CD4-positive, alpha-beta memory T cell (primary cell): Measurements from ENCODE around the gene CPT2. TPM values are rescaled to one million over a fixed set of nuclear protein-coding genes. Genes with fewer than 3 reads are reported as not detected.

ENCODE experiments used
- CTCF ChIA-PET: fragments of 350-600 bp; sonication (Branson Sonifier 250); formaldehyde crosslinking; loops from one replicate; lab custom pipeline; 2021; ENCODE audit warnings: inconsistent platforms; ENCODE audit not compliant: partially characterized antibody; lab: Charles Lee
- POLR2A ChIA-PET: fragments of 350-600 bp; sonication (Branson Sonifier 250); formaldehyde crosslinking; loops from one replicate; lab custom pipeline; 2021; ENCODE audit not compliant: partially characterized antibody; lab: Charles Lee
- DNase-seq, 5 donors: peaks; one replicate each; pipeline versions ENCODE4 v3.0.0 to v3.0.0-alpha.2; 2020 to 2022; ENCODE audit warnings: mixed read lengths in 1 of 5
- H3K27ac ChIP-seq: one replicate; pipeline ENCODE4 v1.7.0; 2013; ENCODE audit warnings: low read depth, low read length
- H3K27me3 ChIP-seq: 2 replicates; pipeline ENCODE4 v1.7.0; 2013; ENCODE audit warnings: mild to moderate bottlenecking, low read length, moderate library complexity; ENCODE audit not compliant: insufficient read depth
- H3K36me3 ChIP-seq: 2 replicates; pipeline ENCODE4 v1.7.0; 2013; ENCODE audit warnings: mild to moderate bottlenecking, low read length, moderate library complexity; ENCODE audit not compliant: insufficient read depth
- H3K4me1 ChIP-seq: 2 replicates; pipeline ENCODE4 v1.7.0; 2013; ENCODE audit warnings: mild to moderate bottlenecking, low read length, moderate library complexity; ENCODE audit not compliant: insufficient read depth
- H3K4me3 ChIP-seq, 2 donors: one replicate each; pipeline ENCODE4 v1.7.0; 2013; ENCODE audit warnings: low read length in 2 of 2, mild to moderate bottlenecking in 1 of 2
- H3K9me3 ChIP-seq, 2 donors: one replicate each; pipeline ENCODE4 v1.7.0; 2013; ENCODE audit warnings: low read length in 2 of 2, control low read depth in 1 of 2; ENCODE audit not compliant: control insufficient read depth in 1 of 2
- H3K27ac Mint-ChIP-seq, 7 donors: one replicate each; pipeline ENCODE4 v1.8.0; 2020 to 2021; ENCODE audit warnings: mixed read lengths in 7 of 7, mild to moderate bottlenecking in 6 of 7, inconsistent platforms in 3 of 7, moderate library complexity in 3 of 7
- H3K27me3 Mint-ChIP-seq, 2 donors: one replicate each; pipeline ENCODE4 v1.8.0; 2020 to 2021; ENCODE audit warnings: mixed read lengths in 2 of 2
- H3K36me3 Mint-ChIP-seq, 2 donors: one replicate each; pipeline ENCODE4 v1.8.0; 2020 to 2021; ENCODE audit warnings: mixed read lengths in 2 of 2, inconsistent platforms in 1 of 2, mild to moderate bottlenecking in 1 of 2
- H3K4me1 Mint-ChIP-seq, 4 donors: one replicate each; pipeline ENCODE4 v1.8.0; 2020 to 2021; ENCODE audit warnings: mixed read lengths in 4 of 4, mild to moderate bottlenecking in 1 of 4
- H3K4me3 Mint-ChIP-seq, 8 donors: one replicate each; pipeline ENCODE4 v1.8.0; 2020 to 2021; ENCODE audit warnings: mixed read lengths in 8 of 8, mild to moderate bottlenecking in 7 of 8, moderate library complexity in 6 of 8, inconsistent platforms in 3 of 8
- H3K9me3 Mint-ChIP-seq, 8 donors: one replicate each; pipeline ENCODE4 v1.8.0; 2020 to 2021; ENCODE audit warnings: mixed read lengths in 8 of 8, mild to moderate bottlenecking in 5 of 8, inconsistent platforms in 3 of 8, moderate library complexity in 1 of 8
- intact Hi-C: fragments of 100-400 bp; cut with micrococcal nuclease; formaldehyde crosslinking; loops from one replicate; pipeline ENCODE4 v1.15.1; 2023
- polyA plus RNA-seq, 2 donors: library from polyadenylated mRNA; unstranded; fragments of 300-500 nt; fragmentation: Illumina TruSeq; gene quantifications; one replicate each; pipeline ENCODE4 v1.2.3, GENCODE V29; 2021
- total RNA-seq, 2 experiments: library from RNA; stranded (reverse); gene quantifications; one replicate each; pipeline ENCODE4 v1.2.3, GENCODE V29; 2021

Gene CPT2
- total and polyA plus RNA-seq, 4 experiments from 2014 or later: 15.8 to 20.0 (median 18.3) TPM

- Mint-ChIP-seq H3K4me3 (no peak overlapping the region), H3K9me3 (no peaks in the 10 kb centered on the region), H3K36me3 (no peaks in the 10 kb centered on the region), H3K27me3 (peaks cover 0 to 3% of the 10 kb centered on the region in 2 donors), H3K27ac (no peak overlapping the region), H3K4me1 (no peaks in the 10 kb centered on the region)
- ChIA-PET CTCF (no interaction called here), POLR2A (no interaction called here)
- no peak for DNase-seq
- Histone ChIP-seq H3K4me3 (no peak overlapping the region), H3K9me3 (no peaks in the 10 kb centered on the region), H3K27ac (no peak overlapping the region), H3K4me1 (no peaks in the 10 kb centered on the region), H3K27me3 (no peaks in the 10 kb centered on the region), H3K36me3 (no peaks in the 10 kb centered on the region)
- intact Hi-C loops: no loop called here
Observed at GRCh38 chr1:53156783-53157182, 39.8 kb upstream of the CPT2 start.

GRCh38 chr1:53158900-53159299 is 37.7 kb upstream of the CPT2 start:
- no peak overlapping the region for H3K27ac Mint-ChIP-seq
- POLR2A ChIA-PET: no interaction called here
- Histone ChIP-seq H3K4me3 (no peak overlapping the region), H3K36me3 (no peaks in the 10 kb centered on the region), H3K27ac (no peak overlapping the region), H3K9me3 (no peaks in the 10 kb centered on the region), H3K27me3 (no peaks in the 10 kb centered on the region), H3K4me1 (no peaks in the 10 kb centered on the region)
- H3K27me3 Mint-ChIP-seq: peaks cover 9 to 11% of the 10 kb centered on the region in 2 donors
- no peak for DNase-seq
- no peaks in the 10 kb centered on the region for H3K9me3 Mint-ChIP-seq
- intact Hi-C loops: no loop called here
- H3K36me3 Mint-ChIP-seq: no peaks in the 10 kb centered on the region
- CTCF ChIA-PET: no interaction called here
- no peak overlapping the region for H3K4me3 Mint-ChIP-seq
- H3K4me1 Mint-ChIP-seq: no peaks in the 10 kb centered on the region

- no peaks in the 10 kb centered on the region for H3K36me3 Mint-ChIP-seq
- no peaks in the 10 kb centered on the region for H3K9me3 Mint-ChIP-seq
- Histone ChIP-seq H3K4me1 (no peaks in the 10 kb centered on the region), H3K4me3 (no peak overlapping the region), H3K27me3 (no peaks in the 10 kb centered on the region), H3K36me3 (no peaks in the 10 kb centered on the region), H3K27ac (no peak overlapping the region), H3K9me3 (no peaks in the 10 kb centered on the region)
- no peaks in the 10 kb centered on the region for H3K4me1 Mint-ChIP-seq
- ChIA-PET CTCF (no interaction called here), POLR2A (no interaction called here)
- no peak overlapping the region for H3K4me3 Mint-ChIP-seq
- H3K27ac Mint-ChIP-seq: no peak overlapping the region
- no peak for DNase-seq
- peaks cover 12 to 14% of the 10 kb centered on the region in 2 donors for H3K27me3 Mint-ChIP-seq
- intact Hi-C loops: no loop called here
Observed at GRCh38 chr1:53160924-53161378, 35.7 kb upstream of the CPT2 start.

GRCh38 chr1:53162621-53163020 is 34.0 kb upstream of the CPT2 start:
- H3K4me1 ChIP-seq: no peaks in the 10 kb centered on the region
- Mint-ChIP-seq H3K4me3 (no peak overlapping the region), H3K36me3 (no peaks in the 10 kb centered on the region), H3K27me3 (peaks cover 12 to 16% of the 10 kb centered on the region in 2 donors), H3K27ac (no peak overlapping the region), H3K4me1 (no peaks in the 10 kb centered on the region), H3K9me3 (no peaks in the 10 kb centered on the region)
- no peaks in the 10 kb centered on the region for H3K9me3 ChIP-seq
- ChIA-PET CTCF (no interaction called here), POLR2A (no interaction called here)
- no peaks in the 10 kb centered on the region for H3K36me3 ChIP-seq
- H3K27me3 ChIP-seq: no peaks in the 10 kb centered on the region
- H3K4me3 ChIP-seq: no peak overlapping the region
- no peak overlapping the region for H3K27ac ChIP-seq
- DNase-seq: no peak
- intact Hi-C loops: no loop called here

- Histone ChIP-seq H3K9me3 (no peaks in the 10 kb centered on the region), H3K27me3 (no peaks in the 10 kb centered on the region), H3K4me3 (no peak overlapping the region), H3K4me1 (no peaks in the 10 kb centered on the region), H3K36me3 (no peaks in the 10 kb centered on the region), H3K27ac (no peak overlapping the region)
- intact Hi-C loops: no loop called here
- no peaks in the 10 kb centered on the region for H3K36me3 Mint-ChIP-seq
- no peak overlapping the region for H3K4me3 Mint-ChIP-seq
- peaks cover 12 to 21% of the 10 kb centered on the region in 2 donors for H3K27me3 Mint-ChIP-seq
- H3K9me3 Mint-ChIP-seq: no peaks in the 10 kb centered on the region
- H3K4me1 Mint-ChIP-seq: no peaks in the 10 kb centered on the region
- DNase-seq: no peak
- CTCF ChIA-PET: interaction anchor here (1.4 kb wide), 1 partner anchor 19 kb away, joined by 5 read pairs; no protein-coding TSS in a partner anchor
- POLR2A ChIA-PET: no interaction called here
- no peak overlapping the region for H3K27ac Mint-ChIP-seq
Observed at GRCh38 chr1:53163291-53163768, 33.3 kb upstream of the CPT2 start.

- Mint-ChIP-seq H3K36me3 (no peaks in the 10 kb centered on the region), H3K4me3 (no peak overlapping the region)
Observed at GRCh38 chr1:53165408-53165961, 31.1 kb upstream of the CPT2 start.

GRCh38 chr1:53166366-53166765 is 30.3 kb upstream of the CPT2 start:
- Mint-ChIP-seq H3K27me3 (peaks cover 12 to 21% of the 10 kb centered on the region in 2 donors), H3K27ac (no peak overlapping the region), H3K4me1 (no peaks in the 10 kb centered on the region), H3K4me3 (no peak overlapping the region), H3K9me3 (no peaks in the 10 kb centered on the region), H3K36me3 (no peaks in the 10 kb centered on the region)
- no peak overlapping the region for H3K4me3 ChIP-seq
- no peaks in the 10 kb centered on the region for H3K4me1 ChIP-seq
- CTCF ChIA-PET: interaction anchor here (1.0 to 1.4 kb wide), 2 partner anchors 13 to 15 kb away, joined by 3 to 4 read pairs; no protein-coding TSS in a partner anchor
- H3K36me3 ChIP-seq: no peaks in the 10 kb centered on the region
- H3K27me3 ChIP-seq: no peaks in the 10 kb centered on the region
- no peak for DNase-seq
- no peak overlapping the region for H3K27ac ChIP-seq
- intact Hi-C loops: no loop called here
- POLR2A ChIA-PET: no interaction called here
- H3K9me3 ChIP-seq: no peaks in the 10 kb centered on the region

More at GRCh38 chr1:53165408-53165961, 31.1 kb upstream of the CPT2 start:
- Mint-ChIP-seq H3K27ac (no peak overlapping the region), H3K9me3 (no peaks in the 10 kb centered on the region), H3K27me3 (peaks cover 12 to 21% of the 10 kb centered on the region in 2 donors), H3K4me1 (no peaks in the 10 kb centered on the region)
- intact Hi-C loops: no loop called here
- Histone ChIP-seq H3K27me3 (no peaks in the 10 kb centered on the region), H3K27ac (no peak overlapping the region), H3K9me3 (no peaks in the 10 kb centered on the region), H3K4me1 (no peaks in the 10 kb centered on the region), H3K4me3 (no peak overlapping the region), H3K36me3 (no peaks in the 10 kb centered on the region)
- POLR2A ChIA-PET: no interaction called here
- no peak for DNase-seq
- CTCF ChIA-PET: no interaction called here
